Ovary (tissue), 9 donors: ENCODE data around the gene SNX27. TPM values are rescaled to one million over a fixed set of nuclear protein-coding genes. Genes with fewer than 3 reads are reported as not detected.

ENCODE experiments used
- DNase-seq, 5 donors: peaks; one replicate each; pipeline ENCODE4 v3.0.0-alpha.2; 2019 to 2020
- H3K27ac ChIP-seq, 2 donors: fragments of 200-600 bp; one replicate each; pipeline versions ENCODE4 v1.5.1 to v1.8.0; 2019 to 2022
- H3K27me3 ChIP-seq: fragments of 200-600 bp; one replicate; pipeline ENCODE4 v1.8.0; 2022
- H3K36me3 ChIP-seq: fragments of 200-600 bp; sonication (generic); one replicate; pipeline ENCODE4 v1.5.1; 2019
- H3K4me1 ChIP-seq: one replicate; pipeline ENCODE4 v1.8.1; 2013; ENCODE audit warnings: mild to moderate bottlenecking, moderate library complexity; ENCODE audit not compliant: insufficient read depth
- H3K4me3 ChIP-seq: fragments of 200-600 bp; sonication (generic); one replicate; pipeline ENCODE4 v1.5.1; 2017
- H3K9me3 ChIP-seq, 2 donors: fragments of 200-600 bp in 1 of 2; sonication (generic) in 1 of 2; one replicate each; pipeline versions ENCODE4 v1.5.1 to v1.8.1; 2013 to 2019; ENCODE audit warnings: mild to moderate bottlenecking in 1 of 2, moderate library complexity in 1 of 2
- CTCF ChIP-seq, 3 donors: fragments of 450-650 bp in 2 of 3; fragments of 200-600 bp in 1 of 3; IDR thresholded peaks; one replicate each; pipeline versions ENCODE4 v1.5.1 to v1.8.0; 2016 to 2022; ENCODE audit warnings: antibody characterized with exemption in 3 of 3, mild to moderate bottlenecking in 1 of 3
- EP300 ChIP-seq: sonication (generic); formaldehyde crosslinking; IDR thresholded peaks from one replicate; pipeline ENCODE4 v1.6.1; 2017; ENCODE audit warnings: antibody characterized with exemption
- POLR2A ChIP-seq: fragments of 450-650 bp; IDR thresholded peaks from one replicate; pipeline ENCODE4 v1.6.1; 2017; ENCODE audit warnings: antibody characterized with exemption, mild to moderate bottlenecking, moderate library complexity
- WGBS, 3 donors: extraction: QIAGEN DNeasy Blood & Tissue Kit in 1 of 3; methylation state at CpG; one replicate each; pipeline versions ENCODE4 v1.1.5 to v1.1.7; 2013 to 2017; 5-methylcytosine and 5-hydroxymethylcytosine counted together
- intact Hi-C, 4 donors: fragments of 100-400 bp; cut with DNase I; formaldehyde crosslinking; loops; one replicate each; pipeline versions ENCODE4 v1.11.0 to v1.15.1; 2022 to 2023
- polyA plus RNA-seq, 2 donors: library from polyadenylated mRNA; stranded (reverse); fragments of 200-250 nt in 1 of 2; fragments of 350-450 nt in 1 of 2; fragmentation: Illumina TruSeq in 1 of 2; extraction: RNeasy Lipid Tissue Mini Kit (QIAGEN cat#74804) in 1 of 2; gene quantifications; one replicate each; pipeline ENCODE4 v1.2.3, GENCODE V29; 2013 to 2014
- total RNA-seq, 7 donors: library from RNA; depleted of rRNA in 2 of 7; stranded (reverse); fragments of >200 nt in 2 of 7; fragmentation: NEBNext Ultra II Directional in 3 of 7; extraction: Animal tissue kit (Norgen Biotek cat#: 25700) in 3 of 7; gene quantifications; one replicate each; pipeline versions ENCODE4 v1.1.0 to v1.2.4, GENCODE V29; 2016 to 2023
- donor health status: DM: no; HTN: no; CAD: no; lungs with moderate emphysema.
- donor health status: DM: no; HTN: no; CAD: no.
- donor health status: Bipolar disorder and iron deficiency.
- donor health status: DM: yes; HTN: yes; CAD: no.
- donor health status: DM: no; HTN: no; CAD: no.
- donor health status: DM: yes; HTN: yes; CAD: no.

Gene SNX27
- total and polyA plus RNA-seq, 9 donors: 9.5 to 42.7 (median 35.1) TPM

GRCh38 chr1:151701515-151701914, 89.7 kb downstream of the SNX27 start:
- intact Hi-C loops: no loop called here
- H3K9me3 ChIP-seq: no peaks in the 10 kb centered on the region
- 92 to 94% (median 94%) methylated on average over 5 of the region's 5 CpGs for WGBS, 3 donors
- DNase-seq: no peak
- H3K4me1 ChIP-seq: no peaks in the 10 kb centered on the region
- no peak overlapping the region for H3K4me3 ChIP-seq
- TF ChIP-seq POLR2A (no peak), EP300 (no peak), CTCF (IDR thresholded peaks at IDR 0.05) (no peak)
- H3K27ac ChIP-seq: no peak overlapping the region
- no peaks in the 10 kb centered on the region for H3K36me3 ChIP-seq
- no peaks in the 10 kb centered on the region for H3K27me3 ChIP-seq

GRCh38 chr1:151702936-151703335, 91.1 kb downstream of the SNX27 start:
- H3K9me3 ChIP-seq: no peaks in the 10 kb centered on the region
- no peaks in the 10 kb centered on the region for H3K27me3 ChIP-seq
- no peaks in the 10 kb centered on the region for H3K4me1 ChIP-seq
- H3K27ac ChIP-seq: no peak overlapping the region
- intact Hi-C loops: no loop called here
- 35 to 42% (median 36%) methylated on average over 8 of the region's 8 CpGs for WGBS, 3 donors
- no peak overlapping the region for H3K4me3 ChIP-seq
- DNase-seq: no peak
- H3K36me3 ChIP-seq: no peaks in the 10 kb centered on the region
- TF ChIP-seq POLR2A (no peak), EP300 (no peak)

- no peaks in the 10 kb centered on the region for H3K27me3 ChIP-seq
- H3K4me3 ChIP-seq: no peak overlapping the region
- DNase-seq: no peak
- no peak for TF ChIP-seq EP300
- TF ChIP-seq CTCF (IDR thresholded peaks at IDR 0.05): no peak
- TF ChIP-seq POLR2A: no peak
- no peak overlapping the region for H3K27ac ChIP-seq
- H3K4me1 ChIP-seq: no peaks in the 10 kb centered on the region
- intact Hi-C loops: no loop called here
- 52 to 63% (median 58%) methylated on average over 17 of the region's 17 CpGs for WGBS, 3 donors
- H3K9me3 ChIP-seq: no peaks in the 10 kb centered on the region
- H3K36me3 ChIP-seq: no peaks in the 10 kb centered on the region
Measured at GRCh38 chr1:151703813-151704212, 92.0 kb downstream of the SNX27 start.

GRCh38 chr1:151704246-151704645, 92.4 kb downstream of the SNX27 start:
- no peak overlapping the region for H3K4me3 ChIP-seq
- H3K4me1 ChIP-seq: no peaks in the 10 kb centered on the region
- no peak for DNase-seq
- TF ChIP-seq CTCF (IDR thresholded peaks at IDR 0.05): no peak
- no peak for TF ChIP-seq EP300
- TF ChIP-seq POLR2A: no peak
- WGBS, 3 donors: 73 to 82% (median 73%) methylated on average over 4 of the region's 4 CpGs
- intact Hi-C loops: no loop called here
- no peaks in the 10 kb centered on the region for H3K27me3 ChIP-seq
- H3K27ac ChIP-seq: no peak overlapping the region
- no peaks in the 10 kb centered on the region for H3K9me3 ChIP-seq
- H3K36me3 ChIP-seq: no peaks in the 10 kb centered on the region

GRCh38 chr1:151705146-151705545, 93.3 kb downstream of the SNX27 start:
- Histone ChIP-seq H3K4me1 (no peaks in the 10 kb centered on the region), H3K27ac (no peak overlapping the region), H3K9me3 (no peaks in the 10 kb centered on the region), H3K4me3 (no peak overlapping the region), H3K27me3 (no peaks in the 10 kb centered on the region), H3K36me3 (no peaks in the 10 kb centered on the region)
- intact Hi-C loops: no loop called here
- WGBS, 3 donors: 78 to 81% (median 78%) methylated on average over 7 of the region's 7 CpGs
- TF ChIP-seq CTCF (IDR thresholded peaks at IDR 0.05) (no peak), EP300 (no peak), POLR2A (no peak)
- no peak for DNase-seq
